Measurements from ENCODE around the gene PNCK.
A peak's percentile ranks its signal among the peaks of the same experiment; 100 is the strongest.

PNCK gene

DNA sequence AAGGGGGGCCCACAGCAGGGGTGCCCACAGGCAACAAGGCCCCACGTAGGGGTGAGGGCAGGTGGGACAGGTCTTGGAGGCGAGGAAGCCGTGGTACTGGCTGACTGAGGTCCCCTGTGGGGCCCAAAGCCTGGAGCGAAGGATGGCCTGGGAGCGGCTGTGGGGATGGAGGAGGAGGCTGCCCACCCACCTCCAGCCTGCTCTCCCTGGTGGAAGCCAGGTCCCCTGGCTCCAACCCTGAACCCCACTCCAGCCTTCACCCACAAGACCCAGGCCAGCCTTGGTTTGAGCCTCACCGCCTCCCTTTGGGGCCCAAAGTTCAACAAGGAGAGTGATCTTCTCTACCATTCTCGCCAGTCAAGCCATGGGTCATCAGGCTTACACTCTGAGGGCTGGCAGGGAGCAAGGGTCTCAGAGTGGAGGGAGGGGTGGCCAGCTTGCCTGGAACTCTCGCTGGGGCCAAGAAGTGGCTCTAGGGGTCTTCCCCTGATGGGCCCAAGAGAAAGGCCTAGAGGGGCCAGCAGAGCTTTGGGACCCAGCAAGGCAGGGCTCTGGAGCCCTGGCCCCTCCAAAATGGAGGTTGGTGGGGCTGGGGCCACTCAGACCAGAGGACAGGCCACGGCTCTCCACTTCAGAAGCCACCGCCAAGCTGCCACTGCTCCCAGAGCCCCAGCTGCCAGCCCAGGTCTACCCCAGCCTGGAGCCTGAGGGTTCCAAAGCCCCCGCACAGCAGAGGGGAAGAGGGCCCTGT, 5.0 kb downstream of the PNCK start:
- Histone ChIP-seq H4K20me1 (ENCODE audit: low read depth, low read length) (no peaks in the 10 kb centered on the region), H3K9me2 (replicated peaks; ENCODE audit: insufficient read depth, low read length) (no peaks in the 10 kb centered on the region), H3K36me3 (ENCODE audit: low read length) (no peaks in the 10 kb centered on the region), H3K27me3 (ENCODE audit: low read length) (no peaks in the 10 kb centered on the region), H3K4me3 (ENCODE audit: insufficient read depth, low read length, poor library complexity, severe bottlenecking) (no peak overlapping the region), H3K4me2 (ENCODE audit: low read depth, low read length, poor library complexity, severe bottlenecking) (no peak overlapping the region), H3F3A (ENCODE audit: insufficient read depth) (no peaks in the 10 kb centered on the region), H2AFZ (ENCODE audit: low read depth, low read length, severe bottlenecking) (no peak overlapping the region), H3K9me3 (ENCODE audit: insufficient read depth, low read length) (no peaks in the 10 kb centered on the region), H3K9ac (ENCODE audit: low read length) (no peak overlapping the region), H3K27ac (ENCODE audit: low read depth, low read length) (no peak overlapping the region), H3K79me2 (ENCODE audit: insufficient read depth, low read length) (no peaks in the 10 kb centered on the region)
- no peak for TF ChIP-seq EZH2phosphoT487 (conservative IDR thresholded peaks at IDR 0.05; ENCODE audit: low read length)

DNA sequence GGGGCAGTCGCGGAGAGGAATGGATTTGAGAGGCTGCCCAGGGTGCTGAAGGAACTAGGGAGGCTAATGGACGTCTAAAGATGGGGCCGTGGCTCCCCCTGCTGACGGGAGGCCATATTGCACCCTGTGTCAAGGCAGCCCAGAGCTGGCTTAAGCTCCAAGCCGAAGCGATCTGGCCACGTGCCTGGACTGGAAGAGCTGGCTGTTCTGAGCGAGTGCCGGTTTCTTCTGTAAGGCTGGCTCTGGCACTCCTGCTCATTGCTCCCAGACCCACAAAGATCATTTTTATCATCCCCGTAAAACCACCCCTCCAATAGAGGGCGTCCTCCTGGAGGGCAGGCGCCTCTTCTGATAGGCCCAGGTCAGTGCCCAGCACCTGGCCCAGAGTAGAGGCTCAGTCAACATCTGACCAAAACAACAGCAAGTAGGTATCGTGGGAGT, 5.6 kb downstream of the PNCK start:
- no peaks in the 10 kb centered on the region for H3K36me3 ChIP-seq (ENCODE audit: low read length)
- H2AFZ ChIP-seq (ENCODE audit: low read depth, low read length, severe bottlenecking): no peak overlapping the region
- no peak overlapping the region for H3K9ac ChIP-seq (ENCODE audit: low read length)
- H3K27ac ChIP-seq (ENCODE audit: low read depth, low read length): no peak overlapping the region
- no peaks in the 10 kb centered on the region for H3K9me2 ChIP-seq (replicated peaks; ENCODE audit: insufficient read depth, low read length)
- TF ChIP-seq EZH2phosphoT487 (conservative IDR thresholded peaks at IDR 0.05; ENCODE audit: low read length): no peak
- TF ChIP-seq, protein P1, sequence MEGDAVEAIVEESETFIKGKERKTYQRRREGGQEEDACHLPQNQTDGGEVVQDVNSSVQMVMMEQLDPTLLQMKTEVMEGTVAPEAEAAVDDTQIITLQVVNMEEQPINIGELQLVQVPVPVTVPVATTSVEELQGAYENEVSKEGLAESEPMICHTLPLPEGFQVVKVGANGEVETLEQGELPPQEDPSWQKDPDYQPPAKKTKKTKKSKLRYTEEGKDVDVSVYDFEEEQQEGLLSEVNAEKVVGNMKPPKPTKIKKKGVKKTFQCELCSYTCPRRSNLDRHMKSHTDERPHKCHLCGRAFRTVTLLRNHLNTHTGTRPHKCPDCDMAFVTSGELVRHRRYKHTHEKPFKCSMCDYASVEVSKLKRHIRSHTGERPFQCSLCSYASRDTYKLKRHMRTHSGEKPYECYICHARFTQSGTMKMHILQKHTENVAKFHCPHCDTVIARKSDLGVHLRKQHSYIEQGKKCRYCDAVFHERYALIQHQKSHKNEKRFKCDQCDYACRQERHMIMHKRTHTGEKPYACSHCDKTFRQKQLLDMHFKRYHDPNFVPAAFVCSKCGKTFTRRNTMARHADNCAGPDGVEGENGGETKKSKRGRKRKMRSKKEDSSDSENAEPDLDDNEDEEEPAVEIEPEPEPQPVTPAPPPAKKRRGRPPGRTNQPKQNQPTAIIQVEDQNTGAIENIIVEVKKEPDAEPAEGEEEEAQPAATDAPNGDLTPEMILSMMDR (IDR thresholded peaks at IDR 0.05; ENCODE audit: insufficient read depth, low read length, poor library complexity, severe bottlenecking): peak; percentile 66
- H4K20me1 ChIP-seq (ENCODE audit: low read depth, low read length): no peaks in the 10 kb centered on the region
- no peak overlapping the region for H3K4me2 ChIP-seq (ENCODE audit: low read depth, low read length, poor library complexity, severe bottlenecking)
- H3K9me3 ChIP-seq (ENCODE audit: insufficient read depth, low read length): no peaks in the 10 kb centered on the region
- H3K4me3 ChIP-seq (ENCODE audit: insufficient read depth, low read length, poor library complexity, severe bottlenecking): no peak overlapping the region
- H3F3A ChIP-seq (ENCODE audit: insufficient read depth): no peaks in the 10 kb centered on the region
- no peaks in the 10 kb centered on the region for H3K27me3 ChIP-seq (ENCODE audit: low read length)
- H3K79me2 ChIP-seq (ENCODE audit: insufficient read depth, low read length): no peaks in the 10 kb centered on the region

DNA sequence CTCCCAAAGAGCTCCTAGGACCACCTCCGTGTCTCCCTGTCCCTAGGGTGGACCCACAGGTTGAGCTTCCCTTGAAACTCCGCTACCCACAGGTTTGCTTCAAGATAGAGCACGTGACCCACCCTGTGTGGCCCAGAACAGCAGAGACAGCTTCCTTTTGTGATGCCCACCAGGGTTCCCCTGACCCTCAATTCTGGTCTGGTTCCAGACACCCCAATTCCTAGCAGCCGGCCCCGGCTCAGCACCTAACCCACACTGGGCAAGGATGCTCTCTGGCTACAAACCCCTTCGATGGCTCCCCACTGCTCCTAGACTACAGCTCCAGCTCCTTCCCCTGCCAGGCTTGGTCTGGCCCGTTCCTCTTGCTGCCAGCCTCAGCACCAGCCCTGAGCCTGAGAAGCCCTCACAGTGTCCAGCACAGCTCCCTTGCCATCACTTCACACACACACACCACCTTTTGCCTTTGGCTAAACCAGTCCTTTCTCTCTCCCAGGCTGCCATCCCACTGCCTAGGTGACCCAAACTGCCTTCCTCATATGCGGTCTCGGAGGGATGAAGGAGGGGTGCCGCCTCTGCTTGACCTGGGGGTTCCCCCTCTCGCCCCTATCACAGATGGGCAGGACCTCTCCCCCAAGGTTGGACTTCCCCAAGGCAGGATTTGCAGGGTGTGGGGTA, 6.2 kb downstream of the PNCK start:
- Histone ChIP-seq H3K9ac (ENCODE audit: low read length) (no peak overlapping the region), H3K36me3 (ENCODE audit: low read length) (no peaks in the 10 kb centered on the region), H3K4me3 (ENCODE audit: insufficient read depth, low read length, poor library complexity, severe bottlenecking) (no peak overlapping the region), H4K20me1 (ENCODE audit: low read depth, low read length) (no peaks in the 10 kb centered on the region), H3K9me3 (ENCODE audit: insufficient read depth, low read length) (no peaks in the 10 kb centered on the region), H3K9me2 (replicated peaks; ENCODE audit: insufficient read depth, low read length) (no peaks in the 10 kb centered on the region), H3K27me3 (ENCODE audit: low read length) (no peaks in the 10 kb centered on the region), H2AFZ (ENCODE audit: low read depth, low read length, severe bottlenecking) (no peak overlapping the region), H3K27ac (ENCODE audit: low read depth, low read length) (no peak overlapping the region), H3K4me2 (ENCODE audit: low read depth, low read length, poor library complexity, severe bottlenecking) (no peak overlapping the region), H3F3A (ENCODE audit: insufficient read depth) (no peaks in the 10 kb centered on the region), H3K79me2 (ENCODE audit: insufficient read depth, low read length) (no peaks in the 10 kb centered on the region)
- TF ChIP-seq, protein P1 (IDR thresholded peaks at IDR 0.05; ENCODE audit: insufficient read depth, low read length, poor library complexity, severe bottlenecking): no peak
- TF ChIP-seq EZH2phosphoT487 (conservative IDR thresholded peaks at IDR 0.05; ENCODE audit: low read length): no peak

Measured in SU-DHL-6 (cell line).